Measurements from ENCODE around the gene UNC119. TPM values are rescaled to one million over a fixed set of nuclear protein-coding genes. Genes with fewer than 3 reads are reported as not detected.
A peak's percentile ranks its signal among the peaks of the same experiment; 100 is the strongest.

The UNC119 gene
- total RNA-seq, 1 experiment from 2014 or later, result 43.2 TPM

- TF ChIP-seq ELF1 (IDR thresholded peaks at IDR 0.05; ENCODE audit: borderline replicate concordance, low read depth), result no peak
- no peak for TF ChIP-seq POLR2AphosphoS5 (IDR thresholded peaks at IDR 0.05; ENCODE audit: low read depth, low read length)
- no peak for TF ChIP-seq EZH2 (IDR thresholded peaks at IDR 0.05)
- no peak for TF ChIP-seq EGR1 (IDR thresholded peaks at IDR 0.05; ENCODE audit: low read depth)
- TF ChIP-seq MAX (IDR thresholded peaks at IDR 0.05), result 0 out of 2 replicates have a peak, but pooled peaks have one; percentile 2
- TF ChIP-seq JUND (IDR thresholded peaks at IDR 0.05), result 0 out of 2 replicates have a peak, but pooled peaks have one; percentile 2
- TF ChIP-seq SIN3A (IDR thresholded peaks at IDR 0.05; ENCODE audit: low read depth), result peak; percentile 9
Observed at GRCh38 chr17:28599311-28600184, 47.1 kb upstream of the UNC119 start (continued).

DNA sequence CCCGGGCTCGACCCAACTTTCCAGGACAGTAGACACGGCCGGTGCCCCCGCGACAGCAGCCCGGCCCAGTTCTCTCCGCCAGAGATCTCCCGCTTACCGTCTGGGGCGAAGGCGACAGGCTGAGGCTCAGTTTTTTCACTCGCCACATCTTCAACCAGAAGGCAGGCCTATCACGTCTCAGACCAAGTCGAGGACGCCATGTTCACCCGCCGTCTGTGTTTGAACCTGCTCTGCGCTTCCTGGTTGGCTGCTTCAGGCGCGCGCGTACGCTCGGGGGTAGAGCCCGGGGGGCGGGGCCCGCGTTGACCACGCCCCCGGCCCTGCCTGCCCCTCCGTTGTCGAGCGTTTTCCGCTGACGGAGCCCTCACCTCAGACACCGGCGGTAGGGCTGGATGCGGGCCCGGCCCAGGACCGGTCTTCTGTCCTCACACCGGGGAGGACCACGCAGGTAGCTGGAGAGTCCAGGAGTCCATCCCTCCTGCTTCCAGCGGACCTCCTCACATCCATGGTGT, 46.4 kb upstream of the UNC119 start, which contains the start of gene SPAG5:
Gene SPAG5, minus strand, starts transcription at position 227 of the 512 bp plus-strand sequence. Its CDS starts 79 bp downstream, at position 148.
- DNase-seq (ENCODE audit: low read depth, low spot score), result peak; percentile 81
- H3K4me1 ChIP-seq (ENCODE audit: control insufficient read depth in 1 of 2, insufficient read depth in 2 of 2, low read length in 2 of 2), result peaks cover 4 to 22% of the 10 kb centered on the region in 2 experiments; a peak in 2 of 4 replicates
- peaks cover 37% of the 10 kb centered on the region for H3K79me2 ChIP-seq (ENCODE audit: insufficient read depth, low read length)
- H2AFZ ChIP-seq (ENCODE audit: low read depth, low read length, poor library complexity, severe bottlenecking), result no peak within 1 kb of the TSS
- ChIA-PET RAD21 (ENCODE audit: low non-redundant PET in 1 of 2, low total read pairs in 2 of 2, uncharacterized antibody in 2 of 2, unreplicated experiment in 2 of 2) (no interaction called here), CTCF (interaction anchor here (0.8 to 1.1 kb wide), 3 partner anchors 12 to 48 kb away, joined by 3 to 4 read pairs (median 3); no protein-coding TSS in a partner anchor), POLR2A (interaction anchor here (0.7 to 1.1 kb wide), 2 partner anchors 27 to 121 kb away, joined by 3 to 5 read pairs; partner anchors contain the start of genes PIGS and RPL23A)
- H3K36me3 ChIP-seq (ENCODE audit: control insufficient read depth in 1 of 2, insufficient read depth in 2 of 2, low read length in 2 of 2), result peaks cover 0 to 4% of the 10 kb centered on the region in 2 experiments; a peak in 2 of 4 replicates
- H3K4me3 ChIP-seq (replicated peaks in 1 of 2; ENCODE audit: low read depth in 1 of 2, low read length in 2 of 2), result peak within 1 kb of the TSS; percentile 93 to 97
- peak; percentile 91 for ATAC-seq
- peak within 1 kb of the TSS; percentile 92 for H3K9ac ChIP-seq (ENCODE audit: low read length)
- no peaks in the 10 kb centered on the region for H4K20me1 ChIP-seq (ENCODE audit: insufficient read depth)
- no peaks in the 10 kb centered on the region for H3K27me3 ChIP-seq (ENCODE audit: insufficient read depth, low read length)
- peak within 1 kb of the TSS; percentile 97 for H3K4me2 ChIP-seq (ENCODE audit: low read length)
- no TSS peak for BruUV-seq (replicated peaks)
- peak within 1 kb of the TSS; percentile 80 for H3K27ac ChIP-seq (ENCODE audit: low read depth, low read length)
- H3K9me2 ChIP-seq (ENCODE audit: insufficient read depth), result no peaks in the 10 kb centered on the region
- H3K9me3 ChIP-seq (ENCODE audit: control insufficient read depth in 1 of 2, insufficient read depth in 1 of 2, low read depth in 1 of 2, low read length in 2 of 2), result no peaks in the 10 kb centered on the region
- intact Hi-C loops (cut with micrococcal nuclease), result no loop called here
- TF ChIP-seq, protein P1, sequence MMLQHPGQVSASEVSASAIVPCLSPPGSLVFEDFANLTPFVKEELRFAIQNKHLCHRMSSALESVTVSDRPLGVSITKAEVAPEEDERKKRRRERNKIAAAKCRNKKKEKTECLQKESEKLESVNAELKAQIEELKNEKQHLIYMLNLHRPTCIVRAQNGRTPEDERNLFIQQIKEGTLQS (IDR thresholded peaks at IDR 0.05), result no peak
- peak; percentile 74 for TF ChIP-seq SP1 (IDR thresholded peaks at IDR 0.05; ENCODE audit: low read depth)
- TF ChIP-seq CEBPB (IDR thresholded peaks at IDR 0.05; ENCODE audit: low read depth), result no peak
- peak; percentile 73 for TF ChIP-seq TCF7L2 (IDR thresholded peaks at IDR 0.05; ENCODE audit: borderline replicate concordance, extremely low read depth, insufficient read depth, insufficient read length)
- peak; percentile 78 for TF ChIP-seq POLR2AphosphoS5 (IDR thresholded peaks at IDR 0.05; ENCODE audit: low read depth, low read length)
- no peak for TF ChIP-seq ZBTB33 (IDR thresholded peaks at IDR 0.05; ENCODE audit: extremely low read depth, insufficient replicate concordance, low read length)
- TF ChIP-seq POLR2A (IDR thresholded peaks at IDR 0.05; ENCODE audit: borderline replicate concordance, extremely low read depth, insufficient read depth, insufficient read length), result peak; percentile 70
- peak; percentile 59; the same call in 1 of the 2 replicates for TF ChIP-seq MAX (IDR thresholded peaks at IDR 0.05)
- TF ChIP-seq EGR1 (IDR thresholded peaks at IDR 0.05; ENCODE audit: low read depth), result no peak
- TF ChIP-seq ZFX (IDR thresholded peaks at IDR 0.05), result peak; percentile 62
- TF ChIP-seq FOSL1 (IDR thresholded peaks at IDR 0.05; ENCODE audit: low read depth), result no peak
- peak; percentile 58 for TF ChIP-seq SIN3A (IDR thresholded peaks at IDR 0.05; ENCODE audit: low read depth)
- TF ChIP-seq YY1 (IDR thresholded peaks at IDR 0.05; ENCODE audit: extremely low read depth, insufficient replicate concordance, low read depth, low read length), result peak; percentile 86
- no peak for TF ChIP-seq ZNF274 (IDR thresholded peaks at IDR 0.05; ENCODE audit: low read depth, low read length)
- no peak for TF ChIP-seq SRF (IDR thresholded peaks at IDR 0.05; ENCODE audit: low read depth)
- no peak for TF ChIP-seq RAD21 (IDR thresholded peaks at IDR 0.05; ENCODE audit: low read depth)
- no peak for TF ChIP-seq EZH2phosphoT487 (IDR thresholded peaks at IDR 0.05; ENCODE audit: borderline replicate concordance)
- TF ChIP-seq JUND (IDR thresholded peaks at IDR 0.05), result no peak

Data from HCT116 (cell line).